ENCODE results near the gene SEPTIN5.

The SEPTIN5 gene

GRCh38 chr22:19732403-19733113 is 18.3 kb downstream of the SEPTIN5 start:
- TF ChIP-seq CTCF (conservative IDR thresholded peaks at IDR 0.05): no peak
- H3K27ac ChIP-seq: no peak overlapping the region

GRCh38 chr22:19733755-19734154 is 19.5 kb downstream of the SEPTIN5 start:
- H3K27ac ChIP-seq: no peak overlapping the region
- no peak for TF ChIP-seq CTCF (conservative IDR thresholded peaks at IDR 0.05)

DNA sequence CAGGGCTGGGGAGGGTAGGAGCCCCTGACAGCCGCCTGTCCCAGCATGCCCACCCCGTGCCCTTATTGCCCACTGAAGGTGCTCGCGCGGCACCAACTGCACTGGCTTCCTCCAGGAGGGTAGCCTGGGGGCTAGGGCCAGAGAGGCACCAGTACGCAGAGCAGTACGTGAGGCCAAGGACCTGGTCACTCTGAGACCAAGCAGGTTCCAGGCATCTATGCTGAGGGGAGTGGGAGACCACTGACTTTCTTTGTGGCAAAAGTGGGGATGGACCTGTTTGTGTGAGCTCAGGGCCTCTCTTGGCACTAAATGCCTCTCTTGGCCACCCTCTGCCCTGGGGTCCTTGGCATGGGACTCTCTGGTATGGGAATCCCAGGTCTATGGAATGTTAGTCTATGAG is 19.9 kb downstream of the SEPTIN5 start:
- no peak overlapping the region for H3K27ac ChIP-seq
- TF ChIP-seq CTCF (conservative IDR thresholded peaks at IDR 0.05): no peak

- H3K27ac ChIP-seq: no peak overlapping the region
- TF ChIP-seq CTCF (conservative IDR thresholded peaks at IDR 0.05): no peak
Measured at GRCh38 chr22:19734837-19735382, 20.6 kb downstream of the SEPTIN5 start.

GRCh38 chr22:19735665-19736510 is 21.6 kb downstream of the SEPTIN5 start:
- no peak overlapping the region for H3K27ac ChIP-seq
- TF ChIP-seq CTCF (conservative IDR thresholded peaks at IDR 0.05): no peak

- TF ChIP-seq CTCF (conservative IDR thresholded peaks at IDR 0.05): no peak
- no peak overlapping the region for H3K27ac ChIP-seq
Measured at GRCh38 chr22:19737846-19738663, 23.8 kb downstream of the SEPTIN5 start.
